ENCODE results near the gene PPT1.

DNA sequence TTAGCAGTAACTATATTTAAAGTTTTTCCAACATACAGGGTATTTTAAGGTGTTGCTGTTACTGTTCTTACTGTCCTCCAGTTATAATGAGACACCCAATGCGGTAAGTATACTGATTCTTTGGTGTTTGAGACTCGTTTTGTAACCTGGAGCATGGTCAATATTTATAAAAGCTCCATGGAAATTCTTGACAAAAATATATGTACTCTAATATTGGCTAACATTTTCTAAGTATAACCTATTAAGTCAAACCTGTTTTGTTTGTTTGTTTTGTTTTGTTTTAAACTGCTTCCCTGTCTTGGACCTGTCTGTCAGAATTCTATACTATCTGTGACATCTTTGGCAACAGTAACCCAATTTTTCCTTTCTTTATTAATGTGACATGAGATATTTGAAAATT lies 72.4 kb downstream of the PPT1 start:
- TF ChIP-seq, protein P1, sequence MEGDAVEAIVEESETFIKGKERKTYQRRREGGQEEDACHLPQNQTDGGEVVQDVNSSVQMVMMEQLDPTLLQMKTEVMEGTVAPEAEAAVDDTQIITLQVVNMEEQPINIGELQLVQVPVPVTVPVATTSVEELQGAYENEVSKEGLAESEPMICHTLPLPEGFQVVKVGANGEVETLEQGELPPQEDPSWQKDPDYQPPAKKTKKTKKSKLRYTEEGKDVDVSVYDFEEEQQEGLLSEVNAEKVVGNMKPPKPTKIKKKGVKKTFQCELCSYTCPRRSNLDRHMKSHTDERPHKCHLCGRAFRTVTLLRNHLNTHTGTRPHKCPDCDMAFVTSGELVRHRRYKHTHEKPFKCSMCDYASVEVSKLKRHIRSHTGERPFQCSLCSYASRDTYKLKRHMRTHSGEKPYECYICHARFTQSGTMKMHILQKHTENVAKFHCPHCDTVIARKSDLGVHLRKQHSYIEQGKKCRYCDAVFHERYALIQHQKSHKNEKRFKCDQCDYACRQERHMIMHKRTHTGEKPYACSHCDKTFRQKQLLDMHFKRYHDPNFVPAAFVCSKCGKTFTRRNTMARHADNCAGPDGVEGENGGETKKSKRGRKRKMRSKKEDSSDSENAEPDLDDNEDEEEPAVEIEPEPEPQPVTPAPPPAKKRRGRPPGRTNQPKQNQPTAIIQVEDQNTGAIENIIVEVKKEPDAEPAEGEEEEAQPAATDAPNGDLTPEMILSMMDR (IDR thresholded peaks at IDR 0.05) = no peak
- TF ChIP-seq POLR2A (IDR thresholded peaks at IDR 0.05) (no peak), POLR2AphosphoS5 (IDR thresholded peaks at IDR 0.05) (no peak), EP300 (IDR thresholded peaks at IDR 0.05; ENCODE audit: low read depth) (no peak)
